KMS-11 (cell line): ENCODE data around the gene RPS19BP1.
"Not testable (repeated sequence)": the region's sequence is repeated elsewhere in the genome, so short reads cannot be mapped to it uniquely, and the experiment has no call there.

Experiments
- H2AFZ ChIP-seq: fragments of 200-600 bp; sonication (generic); 2 replicates; pipeline ENCODE4 v1.6.1; 2016; ENCODE audit warnings: antibody characterized with exemption, mixed run types, low read depth
- H3K27ac ChIP-seq: fragments of 200-600 bp; sonication (generic); 2 replicates; pipeline ENCODE4 v1.6.1; 2016; ENCODE audit warnings: mild to moderate bottlenecking, mixed run types
- H3K27me3 ChIP-seq: fragments of 200-600 bp; sonication (generic); 2 replicates; pipeline ENCODE4 v1.6.1; 2017; ENCODE audit warnings: mild to moderate bottlenecking, low read depth, mixed run types, moderate library complexity; ENCODE audit not compliant: insufficient read depth
- H3K36me3 ChIP-seq: fragments of 200-600 bp; sonication (generic); 2 replicates; pipeline ENCODE4 v1.6.1; 2017; ENCODE audit warnings: mild to moderate bottlenecking, mixed run types; ENCODE audit not compliant: insufficient read depth
- H3K4me1 ChIP-seq: fragments of 200-600 bp; sonication (generic); 2 replicates; pipeline ENCODE4 v1.6.1; 2016; ENCODE audit warnings: mild to moderate bottlenecking, low read depth, mixed run types; ENCODE audit not compliant: poor library complexity, severe bottlenecking
- H3K4me2 ChIP-seq: fragments of 200-600 bp; sonication (generic); 2 replicates; pipeline ENCODE4 v1.7.0; 2016; ENCODE audit warnings: mild to moderate bottlenecking, mixed run types
- H3K4me3 ChIP-seq: fragments of 200-600 bp; sonication (generic); IDR thresholded peaks from 2 replicates; pipeline ENCODE4 v1.6.1; 2017; ENCODE audit warnings: low read depth, low read length, mixed read lengths; ENCODE audit not compliant: insufficient read depth
- H3K79me2 ChIP-seq: fragments of 200-600 bp; sonication (generic); 2 replicates; pipeline ENCODE4 v1.6.1; 2016; ENCODE audit warnings: low read depth, mixed run types; ENCODE audit not compliant: insufficient read depth
- H3K9ac ChIP-seq: fragments of 200-600 bp; sonication (generic); 2 replicates; pipeline ENCODE4 v1.6.1; 2016; ENCODE audit warnings: mild to moderate bottlenecking, mixed run types
- H4K20me1 ChIP-seq: fragments of 200-600 bp; sonication (generic); 2 replicates; pipeline ENCODE4 v1.6.1; 2016; ENCODE audit warnings: mild to moderate bottlenecking, mixed run types; ENCODE audit not compliant: insufficient read depth
- CTCF ChIP-seq: fragments of 200-600 bp; sonication (generic); conservative IDR thresholded peaks from 2 replicates; pipeline ENCODE4 v1.6.1; 2017; ENCODE audit warnings: low read depth, mild to moderate bottlenecking, antibody characterized with exemption, low read length, moderate library complexity, mixed read lengths

Gene RPS19BP1

GRCh38 chr22:39512026-39512425 lies 20.5 kb downstream of the RPS19BP1 start:
- Histone ChIP-seq H3K79me2 (peaks cover 49% of the 10 kb centered on the region), H4K20me1 (0 out of 2 replicates have a peak, but pooled peaks cover 5% of the 10 kb centered on the region), H3K4me3 (no peak overlapping the region), H2AFZ (no peak overlapping the region), H3K27ac (no peak overlapping the region), H3K9ac (no peak overlapping the region), H3K4me2 (no peak overlapping the region), H3K4me1 (peaks cover 31% of the 10 kb centered on the region), H3K27me3 (no peaks in the 10 kb centered on the region), H3K36me3 (peaks cover 17% of the 10 kb centered on the region; the same call in 1 of the 2 replicates)
- TF ChIP-seq CTCF, result no peak

- Histone ChIP-seq H3K27ac (no peak overlapping the region), H3K27me3 (no peaks in the 10 kb centered on the region), H3K4me2 (no peak overlapping the region), H4K20me1 (0 out of 2 replicates have a peak, but pooled peaks cover 5% of the 10 kb centered on the region), H3K4me3 (no peak overlapping the region), H3K36me3 (peaks cover 19% of the 10 kb centered on the region; the same call in 1 of the 2 replicates), H2AFZ (no peak overlapping the region), H3K9ac (no peak overlapping the region), H3K4me1 (peaks cover 23% of the 10 kb centered on the region), H3K79me2 (peaks cover 46% of the 10 kb centered on the region)
- TF ChIP-seq CTCF, result no peak
Observed at GRCh38 chr22:39511226-39511625, 21.3 kb downstream of the RPS19BP1 start.

GRCh38 chr22:39510529-39511149 lies 21.9 kb downstream of the RPS19BP1 start:
- Histone ChIP-seq H3K4me3 (no peak overlapping the region), H3K4me2 (no peak overlapping the region), H3K9ac (no peak overlapping the region), H3K36me3 (peaks cover 20% of the 10 kb centered on the region; the same call in 1 of the 2 replicates), H3K27me3 (no peaks in the 10 kb centered on the region), H4K20me1 (0 out of 2 replicates have a peak, but pooled peaks cover 4% of the 10 kb centered on the region), H2AFZ (no peak overlapping the region), H3K27ac (no peak overlapping the region; the same call in 1 of the 2 replicates), H3K79me2 (peaks cover 49% of the 10 kb centered on the region), H3K4me1 (peaks cover 18% of the 10 kb centered on the region)
- TF ChIP-seq CTCF, result no peak

GRCh38 chr22:39508393-39508792 lies 24.2 kb downstream of the RPS19BP1 start:
- Histone ChIP-seq H3K4me3 (no peak overlapping the region), H3K27me3 (no peaks in the 10 kb centered on the region), H3K9ac (no peak overlapping the region), H4K20me1 (no peaks in the 10 kb centered on the region), H3K4me2 (no peak overlapping the region), H3K27ac (no peak overlapping the region), H2AFZ (no peak overlapping the region), H3K36me3 (peaks cover 18% of the 10 kb centered on the region; the same call in 1 of the 2 replicates), H3K79me2 (peaks cover 68% of the 10 kb centered on the region), H3K4me1 (peaks cover 8% of the 10 kb centered on the region)
- no peak for TF ChIP-seq CTCF

- not testable (repeated sequence) for H3K4me2 ChIP-seq, H3K27ac ChIP-seq, H3K9ac ChIP-seq, H3K27me3 ChIP-seq, H2AFZ ChIP-seq, H3K4me3 ChIP-seq, H4K20me1 ChIP-seq
- H3K4me1 ChIP-seq, result peaks cover 11% of the 10 kb centered on the region
- peaks cover 18% of the 10 kb centered on the region; the same call in 1 of the 2 replicates for H3K36me3 ChIP-seq
- H3K79me2 ChIP-seq, result peaks cover 81% of the 10 kb centered on the region
Observed at GRCh38 chr22:39507021-39507420, 25.5 kb downstream of the RPS19BP1 start.
